ENCODE results near the gene GCNT4.
"Not testable (repeated sequence)": the region's sequence is repeated elsewhere in the genome, so short reads cannot be mapped to it uniquely, and the experiment has no call there.

GCNT4 gene
- total RNA-seq = 22.8 to 28.9 reads per million in 2 donors

- peak; percentile 47 for DNase-seq
These were observed at the start of gene GCNT4 for GRCh38 chr5:75052192-75053053. GCNT4 (minus strand) TSS chr5:75052558; CDS start chr5:75030037, 22,521 bp downstream.

GRCh38 chr5:75095956-75096355 is 43.6 kb upstream of the GCNT4 start:
- not testable (repeated sequence) for DNase-seq

GRCh38 chr5:75091597-75091996 is 39.2 kb upstream of the GCNT4 start:
- no peak for DNase-seq

GRCh38 chr5:75089662-75090061 is 37.3 kb upstream of the GCNT4 start:
- DNase-seq = no peak

DNA sequence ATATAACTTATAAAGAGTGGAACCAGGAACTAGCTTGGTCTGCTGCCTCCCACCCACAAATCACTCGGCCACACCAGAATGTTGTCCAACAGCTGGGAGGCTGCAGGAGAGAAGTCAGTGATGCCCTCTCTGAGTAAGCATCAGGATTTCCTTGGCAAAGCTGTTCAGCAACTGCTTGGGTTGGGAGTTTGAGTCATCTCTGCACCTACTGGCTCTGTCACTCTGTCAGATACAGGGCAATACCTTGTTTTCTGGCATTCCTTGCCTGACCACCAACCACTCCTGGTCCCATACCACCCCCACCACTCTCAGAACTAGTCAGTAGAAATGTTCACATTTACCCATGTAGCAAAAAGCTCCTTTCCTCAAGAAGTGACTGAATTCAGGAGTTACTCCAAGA is 36.8 kb upstream of the GCNT4 start:
- DNase-seq = no peak

DNA sequence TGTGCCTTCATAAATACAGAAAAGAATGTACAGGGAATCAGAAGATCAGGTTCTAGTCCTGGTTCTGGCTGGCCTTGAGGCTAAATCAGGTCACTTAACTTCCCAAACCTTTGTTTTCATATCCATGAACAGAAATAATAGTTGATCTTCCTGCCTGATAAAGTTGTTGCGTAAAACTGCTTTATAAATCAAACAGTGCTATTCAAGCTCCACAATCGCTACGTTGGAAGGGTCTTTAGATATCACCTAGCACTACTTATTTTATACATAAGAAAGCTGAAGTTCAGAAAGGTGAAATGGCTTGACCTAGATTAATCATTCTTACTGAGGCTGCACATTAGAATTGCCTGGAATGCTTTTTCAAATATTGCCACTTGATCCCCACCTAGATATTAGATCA is 36.3 kb upstream of the GCNT4 start:
- no peak for DNase-seq

- no peak for DNase-seq
These were observed 29.2 kb upstream of the GCNT4 start for GRCh38 chr5:75081510-75081909.

DNA sequence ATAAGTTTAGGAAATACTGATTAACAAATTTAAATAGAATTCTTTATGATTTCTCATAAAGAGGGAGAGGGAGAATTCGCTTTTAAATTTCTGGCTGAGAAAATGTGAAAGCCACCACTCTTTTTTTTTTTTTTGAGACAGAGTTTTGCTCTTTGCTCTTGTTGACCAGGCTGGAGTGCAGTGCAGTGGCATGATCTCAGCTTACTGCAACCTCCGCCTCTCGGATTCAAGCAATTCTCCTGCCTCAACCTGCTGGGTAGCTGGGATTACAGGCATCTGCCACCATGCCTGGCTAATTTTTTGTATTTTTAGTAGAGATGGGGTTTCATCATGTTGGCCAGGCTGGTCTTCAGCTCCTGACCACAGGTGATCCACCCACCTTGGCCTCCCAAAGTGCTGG is 27.0 kb upstream of the GCNT4 start:
- DNase-seq = not testable (repeated sequence)

GRCh38 chr5:75078027-75078426 is 25.7 kb upstream of the GCNT4 start:
- DNase-seq = no peak

DNA sequence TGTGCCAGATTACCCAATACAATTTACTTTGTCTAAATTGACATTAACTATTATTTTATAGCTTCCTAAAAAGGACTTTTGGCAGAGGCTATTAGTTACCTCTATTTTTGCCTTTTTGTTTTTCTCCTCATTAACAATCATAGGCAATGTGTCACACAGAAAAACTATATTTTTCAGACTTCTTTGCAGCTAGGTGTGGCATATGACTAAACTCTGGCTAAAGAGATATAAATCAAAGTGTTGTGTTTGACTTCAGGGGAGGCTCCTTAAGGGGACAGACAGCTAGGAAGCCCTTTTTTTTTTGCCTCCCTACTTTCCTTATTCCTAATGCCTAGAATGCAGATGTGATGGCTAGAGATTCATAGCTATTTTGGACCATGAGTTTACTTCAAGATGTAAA is 19.7 kb upstream of the GCNT4 start:
- no peak for DNase-seq

DNA sequence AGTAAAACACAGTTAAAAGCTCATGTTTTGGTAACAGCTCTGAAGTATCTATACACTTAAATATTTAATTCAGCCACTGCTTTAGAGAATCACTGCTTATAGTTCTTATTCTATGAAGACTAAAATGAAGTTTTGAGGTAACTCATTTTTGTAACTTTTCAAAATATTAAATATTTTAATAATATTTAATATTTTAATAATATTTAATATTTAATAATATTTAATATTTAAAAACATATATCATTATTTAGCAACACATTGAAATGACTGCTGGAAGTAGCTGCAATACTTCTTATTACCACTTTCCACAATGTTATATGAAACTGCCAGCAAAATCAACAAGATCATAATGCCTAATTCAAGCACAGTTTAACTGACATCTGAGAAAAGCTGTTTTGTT is 18.7 kb upstream of the GCNT4 start:
- no peak for DNase-seq

GRCh38 chr5:75067434-75067833 is 15.1 kb upstream of the GCNT4 start:
- DNase-seq = no peak

GRCh38 chr5:75062925-75063531 is 10.7 kb upstream of the GCNT4 start:
- DNase-seq = no peak

DNA sequence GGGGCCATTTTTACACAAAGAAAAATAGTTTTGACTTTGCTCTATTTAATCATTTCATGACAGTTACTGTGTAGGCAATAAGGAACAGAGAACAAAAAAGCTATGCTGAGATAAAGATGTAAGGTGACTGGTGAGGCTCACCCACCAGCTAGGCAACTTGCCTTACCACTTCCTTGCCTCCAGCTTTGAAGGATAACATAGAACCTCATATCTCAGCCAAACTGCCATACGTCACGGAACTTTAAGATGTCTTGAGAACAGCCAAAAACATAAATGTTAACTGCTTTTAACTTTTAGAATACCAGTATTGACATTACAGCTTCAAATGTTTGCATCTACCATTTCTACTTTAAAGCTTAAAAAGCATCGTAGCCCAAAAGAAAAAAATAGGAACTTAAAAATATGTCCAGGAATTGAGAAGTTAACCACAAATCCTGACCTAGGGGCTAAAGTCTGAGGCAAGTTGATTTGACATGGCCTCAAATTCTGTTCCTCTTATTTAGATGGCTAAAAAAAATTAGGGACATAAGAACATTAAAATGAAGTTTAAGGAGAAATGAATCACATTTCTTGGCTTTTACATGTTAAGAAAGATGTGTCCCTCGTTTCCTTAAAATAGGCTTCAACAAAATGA is 7.7 kb upstream of the GCNT4 start:
- no peak for DNase-seq

DNA sequence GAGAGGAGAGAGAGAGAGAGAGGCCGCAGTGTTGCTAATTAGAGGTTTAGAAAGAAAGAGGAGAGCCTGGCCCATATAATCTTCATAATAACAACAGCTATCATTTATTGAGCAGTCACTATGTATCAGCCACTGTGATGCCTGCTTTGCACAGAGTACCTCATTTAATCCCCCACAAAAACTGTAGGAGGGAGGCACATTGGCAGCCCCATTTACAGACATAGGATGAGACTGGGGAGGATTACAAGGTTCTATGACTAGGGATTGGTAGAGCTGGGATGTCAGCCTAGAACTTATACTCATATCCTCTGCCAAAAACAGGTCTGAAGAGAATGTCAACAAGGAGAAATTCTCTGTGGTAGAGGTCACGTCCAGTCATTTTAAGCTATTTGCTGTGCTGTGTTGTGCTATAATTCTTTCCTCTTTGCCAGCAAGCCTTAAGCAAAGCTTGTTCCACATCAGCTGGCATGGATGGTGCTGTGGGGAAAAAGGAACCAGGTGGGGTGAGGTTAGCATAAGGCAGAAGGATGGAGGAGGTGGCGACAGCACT is 6.7 kb upstream of the GCNT4 start:
- DNase-seq = no peak

DNA sequence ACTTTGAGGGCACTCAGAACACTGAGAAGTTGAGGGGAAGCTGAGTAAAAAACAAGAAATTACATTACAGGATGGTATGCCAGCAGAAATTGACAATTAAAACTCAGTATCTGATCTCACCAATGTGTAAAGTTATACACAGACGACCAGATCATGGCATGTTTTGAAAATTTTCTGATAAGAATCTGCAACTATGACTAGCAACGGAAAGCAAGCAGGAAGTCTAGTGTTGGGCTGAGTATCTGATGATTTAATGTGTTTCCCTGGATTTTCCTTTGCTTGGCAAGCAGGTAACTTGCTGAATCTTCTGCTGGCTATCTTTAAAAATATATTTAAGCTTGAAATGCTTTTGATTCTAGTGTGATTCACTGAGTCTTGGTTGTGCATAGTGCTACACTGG is 5.2 kb upstream of the GCNT4 start:
- DNase-seq = no peak

GRCh38 chr5:75055727-75056144 is 3.4 kb upstream of the GCNT4 start:
- no peak for DNase-seq

GRCh38 chr5:75054134-75054930 is 2.0 kb upstream of the GCNT4 start:
- DNase-seq = no peak

- DNase-seq = peak; percentile 25
These were observed 1.2 kb upstream of the GCNT4 start for GRCh38 chr5:75053304-75054133.

- DNase-seq = no peak
These were observed 621 bp upstream of the GCNT4 start for GRCh38 chr5:75053054-75053303.

DNA sequence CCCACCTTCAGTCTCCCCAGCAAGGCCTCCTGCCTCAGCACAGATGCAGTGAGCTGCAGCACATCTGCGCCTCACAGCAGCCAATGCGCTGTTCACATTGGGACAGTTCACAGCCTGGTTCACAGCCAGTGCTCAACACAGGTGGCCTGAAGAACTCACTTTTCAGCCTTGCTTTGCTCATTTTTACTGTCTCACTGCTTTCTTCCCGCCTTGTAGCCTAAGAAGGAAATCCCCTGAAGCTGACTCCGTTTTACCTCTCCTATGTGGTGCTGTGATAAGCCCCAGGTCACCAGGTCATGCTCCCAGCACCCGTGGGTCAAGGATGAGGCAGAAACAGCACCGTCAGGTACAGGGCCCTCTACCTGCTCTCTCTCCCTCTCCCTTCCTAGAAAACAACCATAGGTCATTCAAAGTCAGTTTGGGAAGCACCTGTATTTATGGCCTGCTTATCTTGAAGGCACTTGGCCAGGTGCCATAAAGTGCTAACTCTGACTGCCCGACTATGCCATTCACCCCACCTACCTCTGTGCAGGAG is 1.1 kb downstream of the GCNT4 start:
- no peak for DNase-seq

DNA sequence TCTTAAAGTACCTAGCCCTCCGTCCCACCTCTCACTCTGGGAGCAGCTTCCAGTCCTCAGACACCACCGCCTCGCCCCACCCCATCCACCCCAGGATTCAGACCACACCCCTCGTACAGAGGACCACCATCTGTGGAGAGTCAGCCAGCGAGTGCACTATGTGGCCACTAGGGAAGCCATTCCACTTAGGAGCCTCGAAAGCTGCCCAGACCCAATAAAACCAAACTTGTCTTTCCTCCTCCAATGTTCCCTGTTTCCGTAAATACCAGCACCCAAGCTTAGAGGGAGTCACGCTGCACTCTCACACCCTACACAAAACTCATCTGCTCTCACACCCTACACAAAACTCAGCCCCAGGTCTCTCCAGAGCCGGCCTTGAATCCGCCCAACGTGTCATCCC is 1.9 kb downstream of the GCNT4 start:
- DNase-seq = no peak
